ENCODE results near the gene SH3PXD2A.

DNA sequence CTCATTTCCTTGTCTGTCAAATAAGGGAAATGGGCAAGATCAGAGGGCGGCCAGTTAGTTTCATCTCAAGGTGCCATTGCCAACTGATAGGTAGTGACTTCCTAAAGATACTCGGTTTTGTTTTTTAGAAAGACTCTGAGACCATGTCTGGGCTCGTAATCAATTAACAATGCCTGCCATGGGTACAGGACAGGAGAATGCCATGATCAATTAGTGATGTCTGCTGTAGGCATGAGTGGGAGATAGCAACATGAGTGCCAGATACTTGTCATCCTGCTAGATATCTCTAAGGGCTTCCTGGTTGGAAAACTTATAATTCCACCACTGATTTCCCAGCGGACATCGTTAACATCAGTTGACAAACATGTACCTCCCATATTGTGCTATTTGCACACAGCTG is 64.8 kb downstream of the SH3PXD2A start:
- TF ChIP-seq EZH2 (IDR thresholded peaks at IDR 0.05) (no peak), CTCF (IDR thresholded peaks at IDR 0.05) (no peak)

Measured in neural progenitor cell (in vitro differentiated cells).